CD1c-positive myeloid dendritic cell (primary cell): ENCODE results near the gene KRTAP12-2.
A peak's percentile ranks its signal among the peaks of the same experiment; 100 is the strongest.

Experiments used
- DNase-seq: peaks from one replicate; pipeline ENCODE4 v3.0.0-alpha.2; 2016; ENCODE audit errors: extremely low spot score

The KRTAP12-2 gene

DNA sequence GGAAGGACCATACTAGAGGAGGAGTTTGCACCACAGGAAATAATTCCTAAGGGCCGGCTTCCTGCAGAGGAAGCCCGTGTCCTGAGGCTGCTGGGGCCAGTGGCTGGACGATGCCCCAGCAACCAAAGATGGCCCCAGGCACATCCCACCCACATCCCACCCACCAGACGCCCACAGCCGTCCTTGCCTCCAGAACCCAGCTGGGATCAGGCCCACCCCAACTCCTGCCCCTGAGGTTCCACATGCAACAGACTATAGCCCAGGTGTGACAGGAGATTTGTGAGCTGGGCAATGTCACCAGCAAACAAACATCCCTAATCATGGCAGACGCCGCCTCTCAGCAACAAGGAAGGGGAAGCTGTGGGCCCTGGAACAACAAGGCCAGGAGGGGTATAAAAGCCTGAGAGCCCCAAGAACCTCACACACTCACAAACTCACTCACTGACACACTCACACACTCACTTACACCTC, 40.0 kb downstream of the KRTAP12-2 start, which contains the start of gene KRTAP10-9:
KRTAP10-9 (plus strand) TSS at position 421 of the 471 bp plus-strand sequence. CDS start 79 bp downstream, outside the sequence.
- DNase-seq: no peak

DNA sequence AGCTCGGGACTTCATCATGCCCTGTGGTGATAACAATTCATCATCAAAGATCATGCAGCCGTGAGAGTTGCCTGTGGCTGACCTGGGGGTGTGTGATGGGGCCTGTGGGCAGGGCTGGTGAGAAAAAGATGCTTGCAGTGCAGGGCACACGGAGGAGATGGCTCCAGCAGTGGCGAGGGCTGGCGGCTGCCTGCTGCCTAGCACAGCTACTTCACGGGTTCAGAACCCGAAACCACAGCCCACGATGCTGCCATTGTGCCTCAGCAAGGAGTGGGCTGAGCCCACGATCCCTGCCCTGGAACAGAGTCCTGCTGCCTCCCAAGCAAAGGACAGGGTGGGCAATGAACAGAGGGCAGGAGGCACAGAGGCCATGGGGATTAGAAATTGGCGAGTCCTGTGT, 40.5 kb downstream of the KRTAP12-2 start:
- no peak for DNase-seq

DNA sequence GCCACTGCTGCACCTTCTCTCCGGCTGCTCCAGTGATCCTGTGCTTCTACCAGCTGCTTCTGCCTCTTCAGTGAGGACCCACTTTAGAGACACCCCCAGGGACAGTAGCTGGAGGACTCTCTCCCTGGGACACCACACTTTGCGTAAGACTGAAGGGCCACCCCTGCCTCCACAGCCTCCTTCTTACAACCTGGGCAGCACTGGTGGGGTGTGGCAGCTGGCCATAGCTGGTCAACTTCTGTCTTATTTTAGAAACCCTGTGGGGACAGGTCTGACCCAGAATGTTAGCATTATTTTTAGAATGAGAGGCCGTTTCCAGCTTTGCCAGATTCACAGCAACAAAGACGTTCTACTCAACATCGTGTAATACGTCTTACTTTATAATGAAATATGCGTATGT, 41.0 kb downstream of the KRTAP12-2 start:
- DNase-seq: no peak

DNA sequence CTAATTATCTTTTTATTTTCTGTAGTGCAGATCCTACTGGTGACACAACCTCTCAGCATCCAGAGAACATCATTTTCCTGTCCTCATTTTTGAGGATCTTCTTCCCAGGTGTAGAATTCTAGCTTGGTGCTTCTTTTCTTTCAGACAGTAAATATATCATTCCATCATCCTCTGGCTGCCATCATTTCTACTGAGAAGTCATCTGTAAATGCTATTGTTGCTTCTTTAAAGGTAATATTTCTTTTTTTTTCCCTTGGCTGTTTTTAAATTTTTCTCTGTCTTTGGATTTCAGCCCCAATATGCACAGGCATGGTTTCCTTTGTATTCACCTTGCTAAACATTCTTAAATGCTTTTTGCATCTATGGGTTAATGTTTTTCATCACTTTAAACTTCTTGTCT, 43.2 kb downstream of the KRTAP12-2 start:
- DNase-seq: no peak

DNA sequence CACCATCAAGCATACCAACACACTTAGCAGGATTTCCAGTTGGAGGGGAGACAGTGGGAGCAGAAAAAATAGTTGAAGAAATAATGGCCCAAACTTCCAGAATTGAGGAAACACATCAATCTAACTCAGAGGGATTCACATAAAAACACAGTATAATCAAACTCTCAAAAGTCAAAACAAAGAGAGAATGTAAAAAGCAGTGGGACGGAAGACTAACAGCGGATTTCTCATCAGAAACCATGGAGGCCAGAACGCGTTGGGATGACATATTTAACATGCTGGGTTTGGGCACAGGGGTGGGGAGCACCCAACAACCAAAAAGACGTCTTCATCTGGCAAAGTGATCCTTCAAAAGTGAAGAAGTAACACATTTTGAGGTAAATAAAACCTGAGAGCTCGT, 46.8 kb downstream of the KRTAP12-2 start:
- DNase-seq: no peak

DNA sequence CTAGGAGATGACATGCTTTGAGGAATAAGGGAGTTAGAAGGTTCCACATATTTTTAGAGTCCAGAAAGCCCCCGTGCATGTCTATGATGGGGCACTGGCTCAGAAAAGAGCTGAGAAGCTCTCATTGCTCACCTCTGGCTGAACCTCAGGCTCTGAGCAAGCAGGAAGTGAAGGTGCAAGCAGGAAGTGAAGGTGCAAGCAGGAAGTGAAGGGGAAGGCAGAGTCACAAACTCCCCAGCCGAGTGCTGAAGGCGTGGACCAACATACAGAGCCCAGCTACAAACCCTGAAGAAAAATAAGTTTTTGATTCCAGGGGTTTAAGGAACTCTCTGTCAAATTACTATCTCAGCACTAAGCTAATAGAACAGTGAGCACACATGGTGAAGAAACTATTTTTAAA, 47.8 kb downstream of the KRTAP12-2 start:
- peak; percentile 24 for DNase-seq

DNA sequence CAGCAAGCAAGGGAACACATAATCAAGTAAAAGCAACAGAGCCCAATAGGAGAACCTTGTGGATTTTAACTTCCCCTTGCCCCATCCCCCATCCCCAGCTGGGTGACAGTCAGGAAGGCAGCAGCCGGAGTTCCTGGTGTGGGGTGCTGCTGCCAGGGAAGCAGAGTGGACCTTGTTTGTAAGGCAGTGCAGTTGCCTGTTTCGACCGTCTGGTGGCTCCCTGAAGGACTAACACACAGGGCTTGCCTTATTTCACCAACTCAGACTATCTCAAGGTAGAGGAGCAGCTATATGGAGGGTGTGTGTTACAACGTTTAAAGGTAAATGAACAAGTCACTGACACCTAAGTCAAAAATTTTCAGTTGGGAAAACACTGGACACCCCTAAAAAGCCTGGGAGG, 48.2 kb downstream of the KRTAP12-2 start:
- DNase-seq: peak; percentile 20

DNA sequence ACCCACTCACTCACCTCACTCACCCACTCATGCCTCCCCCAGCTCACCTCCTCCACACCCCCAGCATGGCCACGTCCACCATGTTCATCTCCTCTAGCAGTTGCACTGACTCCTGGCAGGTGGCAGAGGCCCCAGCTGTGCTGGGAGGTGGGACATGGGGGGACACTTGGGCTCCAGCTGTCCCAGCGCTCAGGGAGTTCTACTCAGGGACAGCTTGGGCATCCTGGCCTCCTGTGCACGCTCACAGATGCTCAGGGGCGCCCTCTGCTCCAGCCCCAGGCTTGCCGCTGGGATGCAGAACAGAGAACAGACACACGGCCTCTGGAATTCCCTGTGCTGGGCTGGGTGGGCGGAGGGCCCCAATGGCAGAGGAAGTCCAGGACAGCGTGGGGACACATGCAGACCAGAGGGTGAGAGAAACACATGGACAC, 49.6 kb downstream of the KRTAP12-2 start:
- DNase-seq: no peak

DNA sequence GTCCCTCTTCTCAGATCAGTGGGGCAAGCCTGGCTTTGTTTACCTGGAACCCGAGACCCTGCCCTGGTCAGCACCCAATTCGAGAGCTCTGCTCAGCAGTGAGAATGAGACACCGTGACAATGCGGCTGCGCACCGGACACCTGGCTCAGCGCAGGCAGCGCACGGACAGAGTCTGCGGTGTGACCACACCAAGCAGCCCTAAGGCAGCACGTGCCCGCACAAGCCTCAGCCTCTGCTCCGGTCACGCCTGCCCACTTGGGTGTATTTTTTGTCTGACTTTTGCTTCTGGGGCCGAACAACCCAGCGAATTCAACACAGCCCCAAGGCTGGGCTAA, 50.2 kb downstream of the KRTAP12-2 start:
- no peak for DNase-seq
